Fibroblast of lung (primary cell): ENCODE data around the gene CHD2. TPM values are rescaled to one million over a fixed set of nuclear protein-coding genes. Genes with fewer than 3 reads are reported as not detected.

Experiments
- DNase-seq, 2 donors: peaks; one replicate each; pipeline versions ENCODE4 v3.0.0 to v3.0.0-alpha.2; 2010; ENCODE audit warnings: low read depth in 2 of 2
- H2AFZ ChIP-seq: 2 replicates; pipeline ENCODE4 v1.5.1; 2012; ENCODE audit warnings: low read length, control low read depth, inconsistent platforms
- H3K27ac ChIP-seq: 2 replicates; pipeline ENCODE4 v1.5.1; 2011; ENCODE audit warnings: low read length, control low read depth; ENCODE audit not compliant: insufficient read depth
- H3K27me3 ChIP-seq: 2 replicates; pipeline ENCODE4 v1.5.1; 2011; ENCODE audit warnings: mild to moderate bottlenecking, low read length; ENCODE audit not compliant: control insufficient read depth, insufficient read depth
- H3K36me3 ChIP-seq: 2 replicates; pipeline ENCODE4 v1.5.1; 2011; ENCODE audit warnings: low read length; ENCODE audit not compliant: control insufficient read depth, insufficient read depth
- H3K4me1 ChIP-seq: 2 replicates; pipeline ENCODE4 v1.5.1; 2011; ENCODE audit warnings: low read length; ENCODE audit not compliant: control insufficient read depth, insufficient read depth; ENCODE audit errors: extremely low read depth
- H3K4me2 ChIP-seq: 2 replicates; pipeline ENCODE4 v1.5.1; 2011; ENCODE audit warnings: low read length, control low read depth; ENCODE audit not compliant: insufficient read depth; ENCODE audit errors: extremely low read depth
- H3K4me3 ChIP-seq, 4 experiments: fragments of 200-600 bp in 1 of 4; sonication (generic) in 1 of 4; replicated peaks in 1 of 4; 2 replicates each; pipeline ENCODE4 v1.5.1; 2011 to 2016; ENCODE audit warnings: low read length in 4 of 4, low read depth in 3 of 4, mild to moderate bottlenecking in 3 of 4, control low read depth in 2 of 4, inconsistent platforms in 1 of 4, mixed read lengths in 1 of 4; ENCODE audit not compliant: insufficient read depth in 1 of 4; ENCODE audit errors: control extremely low read depth in 1 of 4
- H3K79me2 ChIP-seq: 2 replicates; pipeline ENCODE4 v1.5.1; 2012; ENCODE audit warnings: mild to moderate bottlenecking, low read length, inconsistent platforms; ENCODE audit not compliant: control insufficient read depth, insufficient read depth
- H3K9ac ChIP-seq: 2 replicates; pipeline ENCODE4 v1.5.1; 2011; ENCODE audit warnings: mild to moderate bottlenecking, low read length, control low read depth; ENCODE audit not compliant: insufficient read depth
- H3K9me3 ChIP-seq: 2 replicates; pipeline ENCODE4 v1.5.1; 2012; ENCODE audit warnings: low read depth, low read length; ENCODE audit not compliant: control insufficient read depth, insufficient read depth
- H4K20me1 ChIP-seq: 2 replicates; pipeline ENCODE4 v1.5.1; 2011; ENCODE audit warnings: low read length; ENCODE audit not compliant: control insufficient read depth, insufficient read depth; ENCODE audit errors: extremely low read depth
- CTCF ChIP-seq, 2 donors: IDR thresholded peaks in 1 of 2; conservative IDR thresholded peaks in 1 of 2; 1 replicate in 1 of 2; 2 replicates in 1 of 2; pipeline ENCODE4 v1.5.1; 2011 to 2012; ENCODE audit warnings: low read length in 2 of 2, control low read depth in 1 of 2, inconsistent platforms in 1 of 2, low read depth in 1 of 2, mild to moderate bottlenecking in 1 of 2
- EZH2 ChIP-seq: IDR thresholded peaks from 2 replicates; pipeline ENCODE4 v1.5.1; 2012; ENCODE audit warnings: low read length, control low read depth, mild to moderate bottlenecking; ENCODE audit errors: missing control alignments
- polyA plus RNA-seq, 2 donors: library from polyadenylated mRNA; depleted of rRNA in 1 of 2; stranded (reverse) in 1 of 2; unstranded in 1 of 2; fragments of >200 nt; gene quantifications; 2 replicates each; pipeline ENCODE4 v1.2.1, GENCODE V29; 2011 to 2012; ENCODE audit warnings: missing spikeins in 1 of 2
- total RNA-seq: library from RNA; depleted of rRNA; stranded (reverse); fragments of >200 nt; gene quantifications from 2 replicates; pipeline ENCODE4 v1.2.1, GENCODE V29; 2014

Gene CHD2
- total and polyA plus RNA-seq, 2 donors (not counting 1 experiment from before 2014, with no cell fraction given): 36.5 to 92.5 TPM

DNA sequence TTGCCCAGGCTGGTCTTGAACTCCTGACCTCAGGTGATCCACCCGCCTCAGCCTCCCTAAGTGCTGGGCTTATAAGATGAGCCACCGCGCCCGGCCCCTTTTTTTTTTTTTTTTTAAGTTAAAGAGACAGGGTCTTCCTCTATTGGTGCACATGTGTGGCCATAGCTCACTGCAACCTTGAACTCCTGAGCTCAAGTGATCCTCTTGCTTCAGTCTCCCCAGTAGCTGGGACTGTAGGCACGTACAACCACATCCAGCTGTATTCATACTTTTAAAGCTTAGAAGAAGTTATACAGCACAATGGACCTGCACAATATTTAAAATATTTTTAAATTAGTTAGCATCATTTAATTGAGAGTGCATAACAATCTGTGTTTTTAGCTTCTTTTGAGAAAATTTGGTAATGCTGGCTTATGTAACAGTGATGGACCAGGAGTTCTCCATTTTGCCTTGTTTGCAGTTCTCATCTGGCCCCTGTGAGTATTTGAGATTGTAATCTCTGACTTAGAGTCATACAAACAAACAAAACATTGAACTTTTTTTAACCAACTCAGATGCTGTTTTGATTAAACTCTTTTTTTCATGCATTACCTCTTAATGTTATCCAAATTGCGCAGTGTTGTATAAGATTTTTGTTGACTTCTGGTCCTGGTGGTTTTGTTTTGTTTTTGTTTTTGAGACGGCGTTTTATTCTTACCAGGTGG is 33.0 kb downstream of the CHD2 start:
- H2AFZ ChIP-seq: no peak overlapping the region
- no peak for DNase-seq
- TF ChIP-seq CTCF (conservative IDR thresholded peaks at IDR 0.05 in 1 of 2, IDR thresholded peaks at IDR 0.05 in 1 of 2; ENCODE audit: low read depth in 1 of 2, low read length in 2 of 2) (no peak), EZH2 (no peak)
- peaks cover 17% of the 10 kb centered on the region for H3K36me3 ChIP-seq
- H3K9me3 ChIP-seq: no peaks in the 10 kb centered on the region
- no peak overlapping the region for H3K9ac ChIP-seq
- no peak overlapping the region for H3K4me3 ChIP-seq
- no peak overlapping the region for H3K27ac ChIP-seq
- H3K79me2 ChIP-seq: peaks cover 43% of the 10 kb centered on the region
- H3K4me1 ChIP-seq: peaks cover 8% of the 10 kb centered on the region
- no peaks in the 10 kb centered on the region for H4K20me1 ChIP-seq
- no peak overlapping the region for H3K4me2 ChIP-seq
- H3K27me3 ChIP-seq: no peaks in the 10 kb centered on the region

DNA sequence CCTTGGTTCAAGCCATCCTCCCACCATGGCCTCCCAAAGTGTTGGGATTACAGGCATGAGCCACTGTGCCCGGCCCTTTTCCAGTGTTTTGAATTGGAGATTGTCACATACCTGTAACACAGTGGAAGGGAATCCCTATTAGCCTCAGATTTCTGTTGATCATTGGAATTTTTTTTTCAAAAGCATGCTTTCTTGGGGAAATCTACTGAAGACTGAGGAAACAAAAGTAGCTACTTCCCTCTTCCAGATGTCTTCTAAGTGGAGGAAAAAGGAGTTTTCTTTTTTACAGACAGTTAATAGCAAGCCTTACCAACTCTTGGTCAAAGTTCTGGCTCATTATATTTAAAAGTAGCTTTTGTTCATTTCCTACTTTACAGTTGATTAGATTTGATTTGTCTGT is 33.7 kb downstream of the CHD2 start:
- H3K9me3 ChIP-seq: no peaks in the 10 kb centered on the region
- H3K9ac ChIP-seq: no peak overlapping the region
- peaks cover 8% of the 10 kb centered on the region for H3K4me1 ChIP-seq
- no peak overlapping the region for H3K4me3 ChIP-seq
- H3K79me2 ChIP-seq: peaks cover 36% of the 10 kb centered on the region
- H3K27me3 ChIP-seq: no peaks in the 10 kb centered on the region
- H3K4me2 ChIP-seq: no peak overlapping the region
- no peak for DNase-seq
- no peaks in the 10 kb centered on the region for H4K20me1 ChIP-seq
- TF ChIP-seq EZH2: no peak
- no peak for TF ChIP-seq CTCF (conservative IDR thresholded peaks at IDR 0.05 in 1 of 2, IDR thresholded peaks at IDR 0.05 in 1 of 2; ENCODE audit: low read depth in 1 of 2, low read length in 2 of 2)
- peaks cover 15% of the 10 kb centered on the region for H3K36me3 ChIP-seq
- no peak overlapping the region for H2AFZ ChIP-seq
- no peak overlapping the region for H3K27ac ChIP-seq

GRCh38 chr15:92934716-92935115 is 34.6 kb downstream of the CHD2 start:
- H3K27me3 ChIP-seq: no peaks in the 10 kb centered on the region
- no peaks in the 10 kb centered on the region for H3K9me3 ChIP-seq
- H3K4me2 ChIP-seq: no peak overlapping the region
- H4K20me1 ChIP-seq: no peaks in the 10 kb centered on the region
- H3K27ac ChIP-seq: no peak overlapping the region
- no peak overlapping the region for H3K4me3 ChIP-seq
- H3K79me2 ChIP-seq: peaks cover 37% of the 10 kb centered on the region
- H2AFZ ChIP-seq: no peak overlapping the region
- TF ChIP-seq CTCF (conservative IDR thresholded peaks at IDR 0.05 in 1 of 2, IDR thresholded peaks at IDR 0.05 in 1 of 2; ENCODE audit: low read depth in 1 of 2, low read length in 2 of 2): no peak
- TF ChIP-seq EZH2: no peak
- H3K9ac ChIP-seq: no peak overlapping the region
- peaks cover 17% of the 10 kb centered on the region for H3K36me3 ChIP-seq
- peaks cover 8% of the 10 kb centered on the region for H3K4me1 ChIP-seq
- DNase-seq: no peak
